Sigmoid colon (tissue), 7 donors: Measurements from ENCODE around the gene F8A2. TPM values are rescaled to one million over a fixed set of nuclear protein-coding genes. Genes with fewer than 3 reads are reported as not detected.
"Not testable (repeated sequence)": the region's sequence is repeated elsewhere in the genome, so short reads cannot be mapped to it uniquely, and the experiment has no call there.

Experiments
- DNase-seq: peaks from one replicate; pipeline ENCODE4 v3.0.0-alpha.2; 2019
- H3K27ac ChIP-seq, 4 donors: fragments of 200-600 bp; sonication (generic); one replicate each; pipeline ENCODE4 v1.5.1; 2016 to 2019; ENCODE audit warnings: mild to moderate bottlenecking in 1 of 4
- H3K27me3 ChIP-seq, 3 donors: fragments of 200-600 bp; sonication (generic); one replicate each; pipeline ENCODE4 v1.5.1; 2019; ENCODE audit warnings: mild to moderate bottlenecking in 1 of 3
- H3K36me3 ChIP-seq, 4 donors: fragments of 200-600 bp; sonication (generic); one replicate each; pipeline ENCODE4 v1.5.1; 2016 to 2019
- H3K4me1 ChIP-seq, 4 donors: fragments of 200-600 bp; sonication (generic); one replicate each; pipeline ENCODE4 v1.5.1; 2017 to 2019
- H3K4me3 ChIP-seq, 4 donors: fragments of 200-600 bp; sonication (generic); one replicate each; pipeline ENCODE4 v1.5.1; 2017 to 2019; ENCODE audit warnings: mild to moderate bottlenecking in 2 of 4, moderate library complexity in 1 of 4
- H3K9me3 ChIP-seq, 4 donors: fragments of 200-600 bp in 3 of 4; sonication (generic) in 3 of 4; one replicate each; pipeline versions ENCODE4 v1.5.1 to v1.6.1; 2013 to 2019
- CTCF ChIP-seq, 4 experiments: fragments of 450-650 bp in 3 of 4; fragments of 200-600 bp in 1 of 4; IDR thresholded peaks; one replicate each; pipeline ENCODE4 v1.5.1; 2016 to 2019; ENCODE audit warnings: antibody characterized with exemption in 4 of 4, mild to moderate bottlenecking in 3 of 4, moderate library complexity in 2 of 4
- EP300 ChIP-seq, 4 donors: sonication (generic); formaldehyde crosslinking; IDR thresholded peaks; one replicate each; pipeline ENCODE4 v1.6.1; 2017; ENCODE audit warnings: antibody characterized with exemption in 4 of 4
- POLR2A ChIP-seq, 2 donors: fragments of 450-650 bp; IDR thresholded peaks; one replicate each; pipeline ENCODE4 v1.6.1; 2016; ENCODE audit warnings: antibody characterized with exemption in 2 of 2, mild to moderate bottlenecking in 2 of 2, moderate library complexity in 2 of 2
- POLR2AphosphoS5 ChIP-seq, 4 donors: sonication (generic); formaldehyde crosslinking; IDR thresholded peaks; one replicate each; pipeline ENCODE4 v1.6.1; 2017; ENCODE audit warnings: antibody characterized with exemption in 4 of 4
- WGBS, 2 donors: extraction: QIAGEN DNeasy Blood & Tissue Kit; methylation state at CpG; one replicate each; pipeline ENCODE4 v1.1.7; 2013; 5-methylcytosine and 5-hydroxymethylcytosine counted together
- intact Hi-C: fragments of 100-400 bp; cut with DNase I; formaldehyde crosslinking; loops from one replicate; pipeline ENCODE4 v1.15.1; 2023
- polyA plus RNA-seq, 3 donors: library from polyadenylated mRNA; stranded (reverse); fragments of 200-250 nt; gene quantifications; one replicate each; pipeline ENCODE4 v1.2.3, GENCODE V29; 2013
- total RNA-seq, 4 donors: library from RNA; depleted of rRNA; stranded (reverse); fragments of >200 nt; gene quantifications; one replicate each; pipeline ENCODE4 v1.1.0, GENCODE V29; 2016
- donor health status: healthy with polysubstance abuse.
- donor health status: Bipolar disorder and iron deficiency.
- donor health status: healthy.

Gene F8A2
- total RNA-seq (1 to 10 TPM in 2 of 4 donors, not detected in 2; 3.9 to 6.4 TPM), polyA plus RNA-seq (not detected)

GRCh38 chrX:155381843-155382528 is at the start of gene F8A2:
F8A2 (plus strand) TSS chrX:155382095; CDS start chrX:155382115, 20 bp downstream.
- intact Hi-C loops, H3K27ac ChIP-seq, H3K4me3 ChIP-seq, H3K4me1 ChIP-seq, DNase-seq, H3K27me3 ChIP-seq, H3K36me3 ChIP-seq, H3K9me3 ChIP-seq: not testable (repeated sequence)
- no CpG with 5 or more reads among the region's 90 CpGs for WGBS, 2 donors

GRCh38 chrX:155333544-155334100 is 48.3 kb upstream of the F8A2 start:
- TF ChIP-seq EP300 (IDR thresholded peaks at IDR 0.05) (no peak), POLR2AphosphoS5 (IDR thresholded peaks at IDR 0.05) (no peak), CTCF (IDR thresholded peaks at IDR 0.05) (no peak), POLR2A (IDR thresholded peaks at IDR 0.05) (no peak)
- H3K4me1 ChIP-seq: no peaks in the 10 kb centered on the region
- no peaks in the 10 kb centered on the region for H3K9me3 ChIP-seq
- intact Hi-C loops: no loop called here
- WGBS, 2 donors: 47 to 79% methylated on average over 2 of the region's 2 CpGs
- H3K27me3 ChIP-seq: no peaks in the 10 kb centered on the region
- no peak for DNase-seq
- H3K36me3 ChIP-seq: no peaks in the 10 kb centered on the region
- peak overlapping the region; percentile 42 to 60 (median 53) for H3K27ac ChIP-seq
- peak overlapping the region; percentile 1 to 36 (median 22) for H3K4me3 ChIP-seq

- Histone ChIP-seq H3K4me1 (no peaks in the 10 kb centered on the region), H3K27ac (peak within 1 kb of the TSS; percentile 42 to 60 (median 53)), H3K27me3 (no peaks in the 10 kb centered on the region), H3K4me3 (peak within 1 kb of the TSS; percentile 1 to 36 (median 22)), H3K36me3 (no peaks in the 10 kb centered on the region), H3K9me3 (no peaks in the 10 kb centered on the region)
- WGBS, 2 donors: 23 to 26% methylated on average over 5 of the region's 5 CpGs
- peak in 3 of 4 donors; percentile 15 to 55 (median 42) for TF ChIP-seq POLR2AphosphoS5 (IDR thresholded peaks at IDR 0.05)
- TF ChIP-seq CTCF (IDR thresholded peaks at IDR 0.05): no peak
- DNase-seq: no peak
- intact Hi-C loops: no loop called here
Measured at GRCh38 chrX:155334486-155335336, 47.2 kb upstream of the F8A2 start, which contains the start of gene CLIC2. CLIC2 (minus strand) TSS chrX:155334614; CDS start chrX:155334427, 187 bp downstream.

- H3K27me3 ChIP-seq, H3K9me3 ChIP-seq, intact Hi-C loops, H3K4me1 ChIP-seq, H3K4me3 ChIP-seq, H3K36me3 ChIP-seq, DNase-seq: not testable (repeated sequence)
- H3K27ac ChIP-seq: peak overlapping the region in 1 of 4 donors; percentile 23
- WGBS, 2 donors: 41 to 52% methylated on average over 1 of the region's 1 CpG
Measured at GRCh38 chrX:155335337-155335712, 46.6 kb upstream of the F8A2 start.

GRCh38 chrX:155345689-155346088 is 36.2 kb upstream of the F8A2 start:
- H3K4me3 ChIP-seq, H3K4me1 ChIP-seq, intact Hi-C loops, H3K27me3 ChIP-seq, DNase-seq, H3K9me3 ChIP-seq, H3K36me3 ChIP-seq, H3K27ac ChIP-seq: not testable (repeated sequence)
- WGBS, 2 donors: no CpG with 5 or more reads among the region's 1 CpG

GRCh38 chrX:155349448-155349847 is 32.4 kb upstream of the F8A2 start:
- H3K36me3 ChIP-seq, H3K27ac ChIP-seq, H3K9me3 ChIP-seq, intact Hi-C loops, H3K4me1 ChIP-seq, H3K27me3 ChIP-seq, H3K4me3 ChIP-seq, DNase-seq: not testable (repeated sequence)
- no CpG with 5 or more reads among the region's 4 CpGs for WGBS, 2 donors

- H3K27me3 ChIP-seq, H3K9me3 ChIP-seq, intact Hi-C loops, H3K4me1 ChIP-seq, H3K27ac ChIP-seq, H3K4me3 ChIP-seq, DNase-seq, H3K36me3 ChIP-seq: not testable (repeated sequence)
- WGBS, 2 donors: no CpG with 5 or more reads among the region's 7 CpGs
Measured at GRCh38 chrX:155363712-155364111, 18.2 kb upstream of the F8A2 start.

- H3K9me3 ChIP-seq, H3K27ac ChIP-seq, DNase-seq, H3K36me3 ChIP-seq, H3K4me3 ChIP-seq, H3K4me1 ChIP-seq, H3K27me3 ChIP-seq, intact Hi-C loops: not testable (repeated sequence)
- no CpG with 5 or more reads among the region's 9 CpGs for WGBS, 2 donors
Measured at GRCh38 chrX:155373777-155374458, 8.0 kb upstream of the F8A2 start.

GRCh38 chrX:155379802-155380201 is 2.1 kb upstream of the F8A2 start:
- H3K27ac ChIP-seq, intact Hi-C loops, DNase-seq, H3K36me3 ChIP-seq, H3K4me3 ChIP-seq, H3K27me3 ChIP-seq, H3K9me3 ChIP-seq, H3K4me1 ChIP-seq: not testable (repeated sequence)
- WGBS, 2 donors: no CpG with 5 or more reads among the region's 7 CpGs
